Measurements from ENCODE around the gene TMEM145. TPM values are rescaled to one million over a fixed set of nuclear protein-coding genes. Genes with fewer than 3 reads are reported as not detected.

The TMEM145 gene
- total and polyA plus RNA-seq, 9 of the 15 experiments (the other 6 are each of a cell fraction or from before 2014, with no cell fraction given): 0.80 to 5.5 (median 1.9) TPM; not detected in 3

- no peak for TF ChIP-seq AFF1 (IDR thresholded peaks at IDR 0.05; ENCODE audit: low read depth in 1 of 2, partially characterized antibody in 2 of 2)
Observed at GRCh38 chr19:42345191-42345812, 32.2 kb downstream of the TMEM145 start (continued).

GRCh38 chr19:42348211-42348610, 35.1 kb downstream of the TMEM145 start:
- in situ Hi-C loops (cut with MboI): no loop called here
- no peak for ATAC-seq
- Histone ChIP-seq H3K27me3 (ENCODE audit: control insufficient read depth in 2 of 2, insufficient read depth in 2 of 2, low read length in 2 of 2) (no peaks in the 10 kb centered on the region), H3K4me3 (no peak overlapping the region), H3K4me2 (ENCODE audit: insufficient read depth, low read length) (no peak overlapping the region), H3K27ac (ENCODE audit: extremely low read depth, low read depth, low read length) (no peak overlapping the region), H3K79me2 (ENCODE audit: control insufficient read depth, insufficient read depth, low read length) (no peaks in the 10 kb centered on the region), H4K20me1 (replicated peaks; ENCODE audit: control insufficient read depth, insufficient read depth, low read length) (no peaks in the 10 kb centered on the region), H3K9me1 (ENCODE audit: control insufficient read depth, insufficient read depth, low read length) (no peaks in the 10 kb centered on the region), H3K36me3 (ENCODE audit: control insufficient read depth, insufficient read depth, low read length) (peaks cover 5% of the 10 kb centered on the region; the same call in 1 of the 3 replicates), H2AFZ (ENCODE audit: low read depth, low read length) (no peak overlapping the region), H3K4me1 (replicated peaks in 1 of 2; ENCODE audit: control insufficient read depth in 2 of 2, insufficient read depth in 2 of 2, low read length in 2 of 2) (peaks cover 0 to 19% of the 10 kb centered on the region in 2 experiments; a peak in 1 of 5 replicates), H3K9ac (ENCODE audit: insufficient read depth in 1 of 2, low read depth in 2 of 2, low read length in 2 of 2) (no peak overlapping the region), H3K9me3 (replicated peaks; ENCODE audit: control insufficient read depth, insufficient read depth, low read depth, low read length) (no peaks in the 10 kb centered on the region)
- ChIA-PET POLR2A (no interaction called here), CTCF (ENCODE audit: low intra/inter-chr PET ratio) (no interaction called here)
- WGBS (ENCODE audit: insufficient coverage, low coverage, missing lambda C conversion rate): 65% methylated on average over 9 of the region's 14 CpGs
- no TSS peak for BruUV-seq (replicated peaks)
- intact Hi-C loops (cut with micrococcal nuclease): no loop called here
- FAIRE-seq: no peak
- no peak for DNase-seq (ENCODE audit: extremely low read depth in 1 of 4, low spot score in 3 of 4)
- TF ChIP-seq MTA2 (IDR thresholded peaks at IDR 0.05; ENCODE audit: low read depth) (no peak), ZNF639 (CRISPR knock-in tag; conservative IDR thresholded peaks at IDR 0.05 in 1 of 2, IDR thresholded peaks at IDR 0.05 in 1 of 2) (no peak), HMG20A (CRISPR knock-in tag; conservative IDR thresholded peaks at IDR 0.05) (no peak), KLF10 (CRISPR knock-in tag; IDR thresholded peaks at IDR 0.05) (no peak), ZNF280B (CRISPR knock-in tag; IDR thresholded peaks at IDR 0.05) (no peak), ATF3 (IDR thresholded peaks at IDR 0.05) (no peak), ATF3 (CRISPR knock-in tag; conservative IDR thresholded peaks at IDR 0.05) (no peak), MYC (IDR thresholded peaks at IDR 0.05; ENCODE audit: low read depth, low read length) (no peak), MYC (CRISPR knock-in tag; IDR thresholded peaks at IDR 0.05; ENCODE audit: borderline replicate concordance, low read depth) (no peak)

Measured in K562 (cell line).